ENCODE results near the gene HTT. TPM values are rescaled to one million over a fixed set of nuclear protein-coding genes. Genes with fewer than 3 reads are reported as not detected.

HTT gene
- polyA plus RNA-seq, 1 donor from 2014 or later, result 11.5 TPM

DNA sequence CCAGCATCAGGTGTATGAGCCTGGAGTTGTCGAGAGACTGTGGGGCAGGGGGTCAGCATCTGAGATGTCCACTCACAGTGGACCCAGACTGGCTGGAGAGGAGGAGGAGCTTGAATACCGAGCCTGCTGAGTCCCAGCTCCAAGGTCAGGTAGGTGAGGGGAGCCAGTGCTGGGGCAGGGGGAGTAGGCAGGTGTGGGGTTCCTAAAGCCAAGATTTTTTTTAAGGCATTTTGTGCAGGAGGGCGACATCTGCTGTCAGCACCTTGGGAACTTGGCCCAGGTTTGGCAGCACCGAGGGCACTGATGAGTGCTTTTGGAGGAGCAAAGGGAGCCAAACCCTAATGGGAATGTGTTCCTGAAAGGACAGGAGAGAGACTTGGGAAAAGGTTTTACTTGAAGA lies 110.2 kb downstream of the HTT start:
- Histone ChIP-seq H3K79me2 (replicated peaks; ENCODE audit: insufficient read depth, low read length) (no peaks in the 10 kb centered on the region), H3K36me3 (ENCODE audit: insufficient read depth, low read length) (peaks cover 8% of the 10 kb centered on the region), H3K9me2 (ENCODE audit: insufficient read depth, low read length) (no peaks in the 10 kb centered on the region), H3K9ac (ENCODE audit: low read length) (no peak overlapping the region), H3K27me3 (ENCODE audit: insufficient read depth, low read depth, low read length) (no peaks in the 10 kb centered on the region), H2AFZ (ENCODE audit: low read depth, low read length) (no peak overlapping the region), H3K27ac (ENCODE audit: low read length) (no peak overlapping the region), H3K4me2 (ENCODE audit: low read length) (no peak overlapping the region), H4K20me1 (ENCODE audit: insufficient read depth) (no peaks in the 10 kb centered on the region), H3F3A (ENCODE audit: insufficient read depth, low read length, poor library complexity, severe bottlenecking) (no peaks in the 10 kb centered on the region), H3K9me3 (ENCODE audit: low read length) (no peaks in the 10 kb centered on the region), H3K4me3 (ENCODE audit: low read length) (no peak overlapping the region)
- TF ChIP-seq CTCF (IDR thresholded peaks at IDR 0.05; ENCODE audit: poor library complexity, severe bottlenecking) (no peak), POLR2AphosphoS5 (IDR thresholded peaks at IDR 0.05) (no peak), EP300 (conservative IDR thresholded peaks at IDR 0.05; ENCODE audit: poor library complexity, severe bottlenecking) (no peak)

GRCh38 chr4:3186609-3187008 lies 112.1 kb downstream of the HTT start:
- no peaks in the 10 kb centered on the region for H4K20me1 ChIP-seq (ENCODE audit: insufficient read depth)
- no peak for TF ChIP-seq POLR2AphosphoS5 (IDR thresholded peaks at IDR 0.05)
- TF ChIP-seq TAF1 (IDR thresholded peaks at IDR 0.05; ENCODE audit: low read depth), result no peak
- TF ChIP-seq RAD21 (conservative IDR thresholded peaks at IDR 0.05), result no peak
- TF ChIP-seq REST (IDR thresholded peaks at IDR 0.05; ENCODE audit: borderline replicate concordance), result no peak
- no peak for TF ChIP-seq MXI1 (conservative IDR thresholded peaks at IDR 0.05; ENCODE audit: poor library complexity, severe bottlenecking)
- TF ChIP-seq EZH2 (IDR thresholded peaks at IDR 0.05; ENCODE audit: borderline replicate concordance, insufficient read depth, low read length, poor library complexity, severe bottlenecking), result no peak
- no peak for TF ChIP-seq EP300 (conservative IDR thresholded peaks at IDR 0.05; ENCODE audit: poor library complexity, severe bottlenecking)
- TF ChIP-seq SMC3 (conservative IDR thresholded peaks at IDR 0.05; ENCODE audit: poor library complexity), result no peak
- no peak for TF ChIP-seq CTCF (IDR thresholded peaks at IDR 0.05; ENCODE audit: poor library complexity, severe bottlenecking)
- no peak overlapping the region for H3K4me2 ChIP-seq (ENCODE audit: low read length)
- peaks cover 8% of the 10 kb centered on the region for H3K36me3 ChIP-seq (ENCODE audit: insufficient read depth, low read length)
- H3K9ac ChIP-seq (ENCODE audit: low read length), result no peak overlapping the region
- H3K79me2 ChIP-seq (replicated peaks; ENCODE audit: insufficient read depth, low read length), result no peaks in the 10 kb centered on the region
- no peak overlapping the region for H3K27ac ChIP-seq (ENCODE audit: low read length)
- H3K9me3 ChIP-seq (ENCODE audit: low read length), result no peaks in the 10 kb centered on the region
- H3K27me3 ChIP-seq (ENCODE audit: insufficient read depth, low read depth, low read length), result no peaks in the 10 kb centered on the region
- no peak overlapping the region for H2AFZ ChIP-seq (ENCODE audit: low read depth, low read length)
- no peak overlapping the region for H3K4me3 ChIP-seq (ENCODE audit: low read length)
- no peaks in the 10 kb centered on the region for H3K9me2 ChIP-seq (ENCODE audit: insufficient read depth, low read length)
- no peaks in the 10 kb centered on the region for H3F3A ChIP-seq (ENCODE audit: insufficient read depth, low read length, poor library complexity, severe bottlenecking)
